KBM-7 (cell line): ENCODE data around the gene PTGS1.

Source experiments
- DNase-seq: peaks from one replicate; pipeline ENCODE4 v3.0.0-alpha.2; 2015
- in situ Hi-C: fragments of 300-500 bp; cut with MboI; formaldehyde crosslinking; loops from 2 replicates; pipeline ENCODE4 v1.14.3; 2020; ENCODE audit warnings: low sequenced_read_pairs, low pct_unique_long_range_greater_than_20kb, mixed read lengths

Gene PTGS1

DNA sequence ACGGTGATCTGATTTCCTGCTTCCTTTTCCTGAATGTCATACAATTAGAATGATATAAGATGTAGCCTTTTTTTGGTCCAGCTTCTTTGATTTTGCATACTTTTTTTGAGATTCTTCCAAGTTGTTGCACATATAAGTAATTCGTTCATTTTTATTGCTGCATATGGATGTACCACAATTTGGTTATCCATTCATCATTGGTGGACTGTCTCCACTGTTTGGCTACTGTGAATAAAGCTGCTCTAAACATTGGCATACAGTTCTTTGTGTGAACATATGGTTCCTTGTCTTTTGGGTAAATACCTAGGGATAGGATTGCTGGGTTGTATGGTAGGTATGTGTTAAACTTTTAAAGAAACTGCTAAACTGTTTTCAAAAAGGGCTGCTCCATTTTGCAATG, 54.3 kb downstream of the PTGS1 start:
- DNase-seq, result no peak
- in situ Hi-C loops, result no loop called here

DNA sequence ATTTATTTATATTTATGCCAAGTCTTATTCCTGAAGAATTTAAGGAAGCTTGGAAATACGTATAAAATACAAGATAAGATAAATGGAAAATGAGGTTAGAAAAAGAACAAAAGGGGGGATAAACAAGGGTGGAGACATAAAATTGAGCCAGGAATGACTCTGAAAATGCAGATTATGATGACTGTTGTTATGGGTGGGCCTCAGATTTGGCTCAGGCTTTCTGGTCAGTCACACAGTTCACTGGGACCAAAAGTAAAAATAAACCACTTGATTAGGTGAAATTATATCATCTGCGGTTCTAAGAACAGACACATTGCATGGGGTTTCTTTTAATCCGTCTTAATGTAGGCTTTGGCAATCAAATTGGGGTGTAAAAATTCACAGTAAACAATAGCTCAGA, 55.9 kb downstream of the PTGS1 start:
- no peak for DNase-seq
- in situ Hi-C loops, result no loop called here

DNA sequence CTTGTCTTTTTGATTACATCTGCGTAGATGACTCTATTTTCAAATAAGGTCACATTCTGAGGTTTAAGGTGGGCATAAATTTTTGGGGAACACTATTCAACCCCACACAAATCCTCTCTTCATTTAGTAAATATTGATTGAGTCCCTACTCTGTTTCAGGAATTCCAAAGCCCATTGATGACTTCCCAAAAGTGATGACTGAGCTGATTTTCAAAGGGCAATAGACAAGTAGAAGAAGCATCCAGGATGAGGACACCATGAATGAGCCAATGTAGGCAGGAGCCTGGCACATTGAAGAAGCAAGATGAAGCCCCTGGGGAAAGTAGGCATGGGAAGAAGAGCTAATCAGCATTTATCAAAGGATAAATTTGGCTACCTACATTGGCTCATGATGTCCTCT, 71.7 kb downstream of the PTGS1 start:
- in situ Hi-C loops, result no loop called here
- no peak for DNase-seq

DNA sequence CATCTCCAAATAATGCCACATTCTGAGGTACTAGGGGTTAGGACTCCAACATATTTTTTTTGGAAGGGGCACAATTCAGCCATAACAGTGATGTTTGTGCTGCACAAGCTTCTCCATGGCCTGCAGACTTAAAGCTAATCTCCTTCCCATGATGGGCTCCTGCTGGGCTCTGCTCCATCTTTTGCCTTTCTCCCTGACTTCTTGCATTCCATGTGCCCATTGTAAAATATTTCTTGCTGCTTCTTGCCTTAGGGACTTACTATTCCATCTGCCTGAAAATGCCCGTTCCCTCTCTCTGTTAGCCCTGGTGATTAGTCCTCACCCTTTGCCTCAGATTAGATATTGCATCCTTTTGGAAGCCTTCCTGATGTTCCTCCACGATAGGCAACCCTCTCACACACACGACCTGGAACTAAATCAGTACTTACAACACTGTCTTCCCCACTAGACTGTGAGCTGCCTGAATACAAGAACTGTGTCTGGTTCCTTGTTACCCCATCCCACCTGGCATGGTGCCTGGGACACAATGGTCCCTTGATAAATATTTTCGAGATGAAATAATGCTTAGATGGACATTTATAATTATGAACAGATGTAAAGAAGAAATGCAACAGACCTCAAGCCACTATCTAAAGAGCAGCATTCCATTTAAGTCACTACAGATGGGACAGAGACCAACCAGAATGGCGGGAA, 73.4 kb downstream of the PTGS1 start:
- in situ Hi-C loops, result no loop called here
- DNase-seq, result no peak
